ENCODE results near the gene ADAP1.

ADAP1 gene

GRCh38 chr7:888081-889024 lies 66.1 kb downstream of the ADAP1 start:
- Histone ChIP-seq H3K4me1 (peaks cover 25 to 55% (median 52%) of the 10 kb centered on the region in 10 experiments), H3K9ac (peak overlapping the region in 9 of 11 experiments; percentile 1 to 67 (median 34); a peak in 12 of 22 replicates), H3K9me3 (replicated peaks in 1 of 11) (no peaks in the 10 kb centered on the region), H3K27me3 (no peaks in the 10 kb centered on the region), H3K27ac (peak overlapping the region in 5 of 11 experiments; percentile 8 to 57 (median 24); a peak in 3 of 22 replicates), H3K4me2 (peak overlapping the region in 10 of 11 experiments; percentile 22 to 90 (median 66); a peak in 18 of 22 replicates), H3K4me3 (no peak overlapping the region), H3K36me3 (peaks cover 65 to 94% (median 81%) of the 10 kb centered on the region in 11 experiments), H4K20me1 (peaks cover 82 to 98% (median 95%) of the 10 kb centered on the region in 11 experiments)
- no peak for TF ChIP-seq Cebpa-rat (IDR thresholded peaks at IDR 0.05)

DNA sequence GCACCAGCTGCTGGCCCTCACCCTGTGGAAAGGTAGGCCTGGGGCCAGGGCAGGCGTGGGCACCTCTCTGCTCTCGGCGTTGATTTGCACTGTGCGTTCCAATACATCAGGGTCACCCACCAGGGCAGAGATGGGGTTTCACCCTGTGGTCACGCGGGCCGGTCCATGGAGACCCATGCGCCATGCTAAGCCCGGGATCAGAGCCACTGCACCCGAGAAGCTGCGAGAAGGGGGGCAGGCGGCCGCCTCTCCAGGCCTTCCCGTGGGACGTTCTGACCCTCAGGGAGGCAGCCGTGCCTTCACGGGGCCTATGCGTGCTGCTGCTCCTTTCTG lies 67.0 kb downstream of the ADAP1 start:
- Histone ChIP-seq H3K4me3 (peak overlapping the region in 1 of 10 experiments; percentile 20; a peak in 1 of 20 replicates), H3K27ac (peak overlapping the region in 6 of 11 experiments; percentile 8 to 57 (median 30); a peak in 8 of 22 replicates), H4K20me1 (peaks cover 91 to 98% (median 95%) of the 10 kb centered on the region in 11 experiments), H3K9ac (peak overlapping the region in 10 of 11 experiments; percentile 17 to 67 (median 40); a peak in 16 of 22 replicates), H3K4me2 (peak overlapping the region in 10 of 11 experiments; percentile 22 to 90 (median 66); a peak in 19 of 22 replicates), H3K27me3 (no peaks in the 10 kb centered on the region), H3K4me1 (peaks cover 34 to 64% (median 61%) of the 10 kb centered on the region in 10 experiments), H3K9me3 (replicated peaks in 1 of 11) (no peaks in the 10 kb centered on the region), H3K36me3 (peaks cover 59 to 93% (median 80%) of the 10 kb centered on the region in 11 experiments)
- TF ChIP-seq Cebpa-rat (IDR thresholded peaks at IDR 0.05), result no peak

DNA sequence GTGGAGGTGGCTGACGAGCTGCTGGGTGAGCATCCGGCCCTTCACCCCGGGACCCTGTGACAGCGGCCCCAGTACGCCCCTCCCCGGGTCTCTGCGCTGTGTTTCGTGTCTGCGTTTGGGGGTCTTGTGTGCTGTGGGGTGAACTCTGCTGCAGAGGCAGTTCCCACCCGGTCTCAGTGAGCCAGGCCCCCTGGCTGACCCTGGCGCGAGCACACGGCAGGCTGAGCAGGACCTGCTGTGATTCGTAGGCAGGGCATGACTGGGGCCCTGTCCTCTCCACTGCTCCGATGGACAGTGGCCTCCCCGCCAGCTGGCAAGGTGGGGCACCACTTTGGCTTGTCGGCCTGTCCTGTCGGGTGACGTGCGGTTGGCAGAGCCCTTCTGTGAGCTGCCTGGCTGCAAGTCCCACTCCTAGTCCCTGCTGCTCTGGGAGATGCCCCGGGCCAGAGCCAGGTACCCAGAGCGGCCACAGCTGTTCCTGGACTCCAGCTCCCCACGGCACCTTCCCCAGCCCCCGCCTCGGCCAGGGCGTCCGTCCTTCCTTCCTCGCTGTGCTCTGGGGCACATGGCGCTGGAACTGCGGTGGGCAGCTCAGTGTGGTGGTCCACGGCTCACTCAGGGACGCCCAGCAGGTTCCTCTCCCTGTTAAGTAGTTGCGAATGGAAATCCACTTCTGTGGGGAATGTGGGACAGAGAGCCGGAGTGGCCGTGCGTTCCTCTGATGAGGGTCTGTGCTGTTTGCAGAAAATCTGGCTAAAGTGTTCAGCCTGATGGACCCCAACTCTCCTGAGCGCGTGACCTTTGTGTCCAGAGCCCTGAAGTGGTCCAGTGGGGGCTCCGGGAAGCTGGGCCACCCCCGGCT lies 67.6 kb downstream of the ADAP1 start:
- no peak for TF ChIP-seq Cebpa-rat (IDR thresholded peaks at IDR 0.05)
- peak overlapping the region in 10 of 11 experiments; percentile 17 to 67 (median 40); a peak in 16 of 22 replicates for H3K9ac ChIP-seq
- peak overlapping the region in 10 of 11 experiments; percentile 22 to 90 (median 66); a peak in 17 of 22 replicates for H3K4me2 ChIP-seq
- peaks cover 59 to 93% (median 80%) of the 10 kb centered on the region in 11 experiments for H3K36me3 ChIP-seq
- no peaks in the 10 kb centered on the region for H3K27me3 ChIP-seq
- H3K4me3 ChIP-seq, result peak overlapping the region in 1 of 10 experiments; percentile 20; a peak in 1 of 20 replicates
- no peaks in the 10 kb centered on the region for H3K9me3 ChIP-seq (replicated peaks in 1 of 11)
- peaks cover 39 to 70% (median 65%) of the 10 kb centered on the region in 10 experiments for H3K4me1 ChIP-seq
- H4K20me1 ChIP-seq, result peaks cover 93 to 98% (median 95%) of the 10 kb centered on the region in 11 experiments
- H3K27ac ChIP-seq, result peak overlapping the region in 3 of 11 experiments; percentile 8 to 57 (median 30); a peak in 6 of 22 replicates

DNA sequence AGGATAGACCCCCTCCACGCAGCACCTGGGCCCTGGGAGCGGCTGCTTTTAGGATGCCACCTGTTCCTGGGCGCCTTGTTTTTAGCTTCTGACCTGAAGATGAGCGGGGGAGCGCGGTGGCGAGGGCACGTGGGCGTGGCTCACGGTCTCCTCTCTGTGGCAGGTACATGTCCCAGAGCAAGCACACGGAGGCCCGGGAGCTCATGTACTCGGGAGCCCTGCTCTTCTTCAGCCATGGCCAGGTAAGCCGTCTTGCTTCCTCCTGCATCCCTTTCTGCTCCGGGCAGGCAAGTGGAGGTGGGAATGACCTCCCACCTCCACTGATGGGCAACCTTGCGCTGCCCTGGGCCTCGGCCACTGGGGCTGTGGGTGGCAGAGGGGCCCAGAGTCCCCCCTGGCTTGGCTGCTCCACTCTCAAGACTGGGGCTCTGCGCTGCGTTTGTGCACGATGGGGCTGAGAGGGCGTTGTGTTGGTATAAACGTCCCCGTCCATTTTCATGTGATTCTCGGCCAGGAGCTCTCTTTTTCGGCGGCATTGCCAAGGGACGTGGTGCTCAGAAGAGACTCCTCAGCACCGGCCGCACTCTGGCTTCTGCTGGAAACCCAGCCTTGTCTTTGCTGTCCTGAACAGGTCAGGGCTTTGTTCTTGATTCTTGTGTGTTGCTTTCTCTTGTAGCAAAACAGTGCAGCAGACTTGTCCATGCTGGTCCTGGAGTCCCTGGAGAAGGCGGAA lies 68.4 kb downstream of the ADAP1 start:
- no peak for TF ChIP-seq Cebpa-rat (IDR thresholded peaks at IDR 0.05)
- peaks cover 39 to 72% (median 66%) of the 10 kb centered on the region in 10 experiments for H3K4me1 ChIP-seq
- H4K20me1 ChIP-seq, result peaks cover 91 to 98% (median 95%) of the 10 kb centered on the region in 11 experiments
- H3K4me2 ChIP-seq, result peak overlapping the region in 8 of 11 experiments; percentile 52 to 90 (median 72); a peak in 14 of 22 replicates
- H3K9me3 ChIP-seq (replicated peaks in 1 of 11), result no peaks in the 10 kb centered on the region
- H3K27ac ChIP-seq, result peak overlapping the region in 2 of 11 experiments; percentile 22 to 30; a peak in 1 of 22 replicates
- peaks cover 55 to 90% (median 77%) of the 10 kb centered on the region in 11 experiments for H3K36me3 ChIP-seq
- H3K9ac ChIP-seq, result peak overlapping the region in 7 of 11 experiments; percentile 9 to 67 (median 48); a peak in 9 of 22 replicates
- H3K4me3 ChIP-seq, result no peak overlapping the region
- H3K27me3 ChIP-seq, result no peaks in the 10 kb centered on the region

- H3K4me2 ChIP-seq, result peak overlapping the region in 7 of 11 experiments; percentile 13 to 90 (median 36); a peak in 13 of 22 replicates
- H3K4me3 ChIP-seq, result no peak overlapping the region
- peaks cover 91 to 98% (median 95%) of the 10 kb centered on the region in 11 experiments for H4K20me1 ChIP-seq
- no peaks in the 10 kb centered on the region for H3K9me3 ChIP-seq (replicated peaks in 1 of 11)
- no peaks in the 10 kb centered on the region for H3K27me3 ChIP-seq
- peaks cover 42 to 74% (median 69%) of the 10 kb centered on the region in 10 experiments for H3K4me1 ChIP-seq
- H3K27ac ChIP-seq, result peak overlapping the region in 2 of 11 experiments; percentile 14 to 22; a peak in 1 of 22 replicates
- H3K9ac ChIP-seq, result peak overlapping the region in 7 of 11 experiments; percentile 15 to 53 (median 28); a peak in 7 of 22 replicates
- no peak for TF ChIP-seq Cebpa-rat (IDR thresholded peaks at IDR 0.05)
- H3K36me3 ChIP-seq, result peaks cover 49 to 89% (median 73%) of the 10 kb centered on the region in 11 experiments
These were observed 69.1 kb downstream of the ADAP1 start for GRCh38 chr7:885261-885892.

GRCh38 chr7:884191-885003 lies 70.1 kb downstream of the ADAP1 start:
- no peak for TF ChIP-seq Cebpa-rat (IDR thresholded peaks at IDR 0.05)
- Histone ChIP-seq H3K27ac (peak overlapping the region in 1 of 11 experiments; percentile 22; a peak in 3 of 22 replicates), H3K9ac (peak overlapping the region in 7 of 11 experiments; percentile 15 to 44 (median 28); a peak in 6 of 22 replicates), H3K27me3 (no peaks in the 10 kb centered on the region), H3K36me3 (peaks cover 53 to 93% (median 75%) of the 10 kb centered on the region in 11 experiments), H3K9me3 (replicated peaks in 1 of 11) (no peaks in the 10 kb centered on the region), H4K20me1 (peaks cover 97 to 100% (median 99%) of the 10 kb centered on the region in 11 experiments), H3K4me3 (no peak overlapping the region), H3K4me1 (peaks cover 50 to 84% (median 79%) of the 10 kb centered on the region in 10 experiments), H3K4me2 (peak overlapping the region; percentile 9 to 90 (median 26); a peak in 17 of 22 replicates)

All from BLaER1 treated with 17β-estradiol and CSF1 and Interleukin-3, amounts not matched to agents 10 nM and 100 nM (cell line).